HepG2 (cell line): ENCODE data around the gene THRA. TPM values are rescaled to one million over a fixed set of nuclear protein-coding genes. Genes with fewer than 3 reads are reported as not detected.

ENCODE experiments used
- CTCF ChIP-seq: sonication (generic); formaldehyde crosslinking; IDR thresholded peaks from 2 replicates; pipeline ENCODE4 v1.5.0; 2020; ENCODE audit warnings: mild to moderate bottlenecking, missing genetic modification reagents, moderate library complexity
- HIC2 ChIP-seq: sonication (generic); formaldehyde crosslinking; IDR thresholded peaks from 2 replicates; pipeline ENCODE4 v1.9.0; 2022; ENCODE audit warnings: low read depth, missing genetic modification reagents
- HNRNPL ChIP-seq: fragments of 200-400 bp; formaldehyde crosslinking; IDR thresholded peaks from 2 replicates; pipeline ENCODE4 v1.6.1; 2017; ENCODE audit warnings: mild to moderate bottlenecking, low read depth, low read length
- MYC ChIP-seq: sonication (generic); formaldehyde crosslinking; IDR thresholded peaks from 2 replicates; pipeline ENCODE4 v1.9.0; 2021; ENCODE audit warnings: missing genetic modification reagents, borderline replicate concordance
- NR1H2 ChIP-seq: sonication (generic); formaldehyde crosslinking; IDR thresholded peaks from 2 replicates; pipeline ENCODE4 v1.8.1; 2022; ENCODE audit warnings: low read depth, missing genetic modification reagents, borderline replicate concordance
- PCBP1 ChIP-seq: fragments of 200-400 bp; formaldehyde crosslinking; IDR thresholded peaks from 2 replicates; pipeline ENCODE4 v1.6.1; 2017; ENCODE audit warnings: mild to moderate bottlenecking, low read depth, low read length, borderline replicate concordance
- SP1 ChIP-seq, 2 experiments: fragments of 450-650 bp in 1 of 2; sonication (generic) in 1 of 2; formaldehyde crosslinking in 1 of 2; IDR thresholded peaks; 2 replicates each; pipeline versions ENCODE4 v1.4.0 to v1.6.1; 2016 to 2020; ENCODE audit warnings: missing genetic modification reagents in 1 of 2
- TFDP1 ChIP-seq: IDR thresholded peaks from 2 replicates; pipeline ENCODE4 v1.6.1; 2016; ENCODE audit warnings: missing compliant biosample characterization, missing genetic modification reagents, borderline replicate concordance
- ZNF142 ChIP-seq: sonication (generic); formaldehyde crosslinking; IDR thresholded peaks from 2 replicates; pipeline ENCODE4 v1.4.0; 2020; ENCODE audit warnings: missing genetic modification reagents
- ZNF512B ChIP-seq: sonication (generic); formaldehyde crosslinking; IDR thresholded peaks from 2 replicates; pipeline ENCODE4 v1.5.1; 2020; ENCODE audit warnings: missing genetic modification reagents, mild to moderate bottlenecking, borderline replicate concordance
- ZNF589 ChIP-seq: sonication (generic); formaldehyde crosslinking; conservative IDR thresholded peaks from 2 replicates; pipeline ENCODE4 v1.8.0; 2022; ENCODE audit warnings: mild to moderate bottlenecking, moderate library complexity, missing genetic modification reagents
- ZNF878 ChIP-seq: sonication (generic); formaldehyde crosslinking; IDR thresholded peaks from 2 replicates; pipeline ENCODE4 v1.8.1; 2023; ENCODE audit warnings: mild to moderate bottlenecking, missing genetic modification reagents, moderate library complexity
- polyA plus RNA-seq, 8 experiments: library from polyadenylated mRNA; depleted of rRNA in 3 of 8; stranded (reverse) in 7 of 8; unstranded in 1 of 8; fragments of >200 nt; fragmentation: Illumina TruSeq in 4 of 8; extraction: Trizol in 4 of 8; gene quantifications; 2 replicates each; pipeline versions ENCODE4 v1.2.1 to v1.2.3, GENCODE V29; 2011 to 2016; ENCODE audit warnings: low read depth in 4 of 8, missing spikeins in 1 of 8, mixed read lengths in 1 of 8; ENCODE audit not compliant: insufficient read depth in 1 of 8
- total RNA-seq, 5 experiments: library from RNA; depleted of rRNA; stranded (reverse); fragments of >200 nt; fragmentation: Illumina TruSeq; extraction: Trizol; gene quantifications; 2 replicates each; pipeline ENCODE4 v1.2.3, GENCODE V29; 2016; ENCODE audit warnings: low read depth in 1 of 5

THRA gene
- total and polyA plus RNA-seq, 2 of the 13 experiments (the other 11 are each of a cell fraction or from before 2014, with no cell fraction given): 8.0 to 9.9 TPM

- TF ChIP-seq HIC2 (CRISPR knock-in tag) (peak; percentile 99), CTCF (peak; percentile 19; the same call in 1 of the 2 replicates), HNRNPL (peak; percentile 100), SP1 (IDR thresholded peaks at IDR 0.05) (no peak), SP1 (CRISPR knock-in tag; IDR thresholded peaks at IDR 0.05) (no peak), ZNF512B (0 out of 2 replicates have a peak, but pooled peaks have one; percentile 17), ZNF589 (no peak), MYC (peak; percentile 51; the same call in 1 of the 2 replicates), ZNF878 (CRISPR knock-in tag) (no peak), TFDP1 (CRISPR knock-in tag) (peak; percentile 6; the same call in 1 of the 2 replicates), PCBP1 (0 out of 2 replicates have a peak, but pooled peaks have one; percentile 46), NR1H2 (CRISPR knock-in tag) (no peak), ZNF142 (CRISPR knock-in tag) (0 out of 2 replicates have a peak, but pooled peaks have one; percentile 40)
Observed at GRCh38 chr17:40072040-40072734, 9.4 kb downstream of the THRA start (continued).
